C4-2B (cell line): Measurements from ENCODE around the gene TRIM54.
"Not testable (repeated sequence)": the region's sequence is repeated elsewhere in the genome, so short reads cannot be mapped to it uniquely, and the experiment has no call there.

Experiments used
- H3K27ac ChIP-seq: fragments of 450-650 bp; 2 replicates; pipeline ENCODE4 v1.5.1; 2017
- CTCF ChIP-seq: fragments of 450-650 bp; conservative IDR thresholded peaks from 2 replicates; pipeline ENCODE4 v1.5.1; 2017; ENCODE audit warnings: mild to moderate bottlenecking
- ZFX ChIP-seq: fragments of 450-650 bp; IDR thresholded peaks from 2 replicates; pipeline ENCODE4 v1.6.1; 2017

Gene TRIM54

DNA sequence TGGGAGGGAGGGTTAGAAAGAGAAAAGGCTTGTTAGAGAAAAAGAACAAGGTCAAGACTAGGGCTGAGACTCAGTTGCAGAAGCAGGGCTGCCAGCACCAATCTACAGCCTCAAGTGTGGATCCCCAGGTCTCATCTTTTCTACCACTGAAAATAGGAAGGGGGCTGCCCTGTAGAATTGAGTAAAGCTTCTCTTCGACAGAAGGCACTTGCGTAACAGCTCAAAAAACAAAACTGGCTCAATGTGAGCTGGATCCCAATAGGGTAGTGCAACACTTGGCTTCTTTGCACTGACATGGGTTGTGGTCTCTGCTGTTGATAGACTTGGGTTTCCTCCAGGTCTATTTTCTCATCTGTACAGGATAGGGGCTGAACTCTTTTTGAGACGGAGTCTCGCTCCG is 42.5 kb downstream of the TRIM54 start:
- no peak overlapping the region for H3K27ac ChIP-seq
- TF ChIP-seq ZFX, result no peak
- no peak for TF ChIP-seq CTCF

GRCh38 chr2:27335311-27335710 is 53.1 kb downstream of the TRIM54 start:
- no peak overlapping the region for H3K27ac ChIP-seq
- TF ChIP-seq CTCF (no peak), ZFX (no peak)

DNA sequence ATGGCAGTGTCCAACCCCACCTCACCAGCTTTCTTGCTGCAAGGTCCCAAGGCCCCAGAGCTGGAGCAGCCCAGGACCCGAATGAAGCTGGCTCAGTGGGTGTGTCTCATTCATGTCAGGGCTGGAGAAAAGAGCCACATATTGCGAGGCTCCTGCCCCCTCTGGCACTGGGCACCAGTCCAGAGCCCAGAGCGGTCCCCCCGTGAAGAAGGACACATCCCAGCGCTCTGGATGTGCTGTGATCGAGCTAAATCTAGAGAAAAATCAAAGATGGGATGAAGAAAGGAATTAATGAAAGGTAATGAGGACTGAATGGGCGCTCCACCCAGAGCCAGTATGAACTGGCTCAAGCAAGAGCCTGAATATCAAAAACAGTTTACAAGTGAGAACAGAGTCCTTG is 53.9 kb downstream of the TRIM54 start:
- H3K27ac ChIP-seq, result no peak overlapping the region
- TF ChIP-seq CTCF (no peak), ZFX (no peak)

DNA sequence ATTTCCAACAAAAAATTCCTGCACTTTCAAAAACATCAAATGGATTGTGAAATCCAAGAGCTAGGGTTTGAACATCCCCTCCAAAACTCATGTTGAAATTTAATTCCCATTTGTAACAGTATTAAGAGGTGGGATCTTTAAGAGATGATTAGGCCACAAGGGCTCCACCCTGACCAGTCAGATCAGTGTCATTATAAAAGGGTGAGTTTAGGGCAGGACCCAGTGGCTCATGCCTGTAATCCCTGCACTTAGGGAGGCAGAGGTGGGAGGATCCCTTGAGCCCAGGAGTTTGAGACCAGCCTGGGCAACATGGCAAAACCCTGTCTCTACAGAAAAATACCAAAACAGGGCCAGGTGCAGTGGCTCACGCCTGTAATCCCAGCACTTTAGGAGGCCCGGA is 65.4 kb downstream of the TRIM54 start:
- H3K27ac ChIP-seq, result no peak overlapping the region
- TF ChIP-seq ZFX, result no peak
- no peak for TF ChIP-seq CTCF

- TF ChIP-seq ZFX (no peak), CTCF (no peak)
Measured at GRCh38 chr2:27350106-27350693, 68.0 kb downstream of the TRIM54 start.

GRCh38 chr2:27351802-27352598 is 69.8 kb downstream of the TRIM54 start:
- H3K27ac ChIP-seq, result no peak overlapping the region

More at GRCh38 chr2:27350106-27350693, 68.0 kb downstream of the TRIM54 start:
- no peak overlapping the region for H3K27ac ChIP-seq

DNA sequence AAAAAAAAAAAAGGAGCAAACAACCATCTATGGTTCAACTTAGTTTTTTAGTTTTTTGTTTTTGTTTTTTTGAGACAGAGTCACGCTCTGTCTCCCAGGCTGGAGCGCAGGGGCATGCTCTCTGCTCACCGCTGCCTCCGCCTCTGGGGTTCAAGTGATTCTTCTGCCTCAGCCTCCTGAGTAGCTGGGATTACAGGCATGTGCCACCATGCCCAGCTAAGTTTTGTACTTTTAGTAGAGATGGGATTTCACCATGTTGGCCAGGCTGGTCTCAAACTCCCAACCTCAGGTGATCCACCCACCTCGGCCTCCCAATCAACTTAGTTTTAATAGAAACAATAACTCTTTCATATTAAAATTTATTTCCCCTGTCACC is 71.1 kb downstream of the TRIM54 start:
- not testable (repeated sequence) for H3K27ac ChIP-seq

More at GRCh38 chr2:27351802-27352598, 69.8 kb downstream of the TRIM54 start:
- TF ChIP-seq ZFX (no peak), CTCF (no peak)
